DND-41 (cell line): ENCODE results near the gene CCDC138.

Experiments used
- ATAC-seq: fragments of 200-7000 bp; cut with Tn5 transposase; 3 replicates; pipeline ENCODE4 v1.9.1; 2021; ENCODE audit warnings: low read depth; ENCODE audit not compliant: insufficient read depth
- DNase-seq: peaks from one replicate; pipeline ENCODE4 v3.0.0-alpha.2; 2020
- H2AFZ ChIP-seq: 2 replicates; pipeline ENCODE4 v1.6.0; 2012; ENCODE audit warnings: low read depth, low read length
- H3K27ac ChIP-seq: 2 replicates; pipeline ENCODE4 v1.5.1; 2012; ENCODE audit warnings: low read length, inconsistent platforms
- H3K27me3 ChIP-seq: fragments of 200-600 bp; sonication (generic); 2 replicates; pipeline ENCODE4 v1.6.0; 2012; ENCODE audit warnings: low read length, mild to moderate bottlenecking, inconsistent platforms; ENCODE audit not compliant: insufficient read depth, poor library complexity
- H3K36me3 ChIP-seq: 2 replicates; pipeline ENCODE4 v1.5.1; 2012; ENCODE audit warnings: low read length, inconsistent platforms; ENCODE audit not compliant: insufficient read depth
- H3K4me1 ChIP-seq: 2 replicates; pipeline ENCODE4 v1.5.1; 2012; ENCODE audit warnings: mild to moderate bottlenecking, low read length; ENCODE audit not compliant: insufficient read depth
- H3K4me2 ChIP-seq: 2 replicates; pipeline ENCODE4 v1.6.0; 2012; ENCODE audit warnings: mild to moderate bottlenecking, moderate library complexity, low read length, inconsistent platforms; ENCODE audit not compliant: insufficient read depth
- H3K4me3 ChIP-seq, 2 experiments: fragments of 200-600 bp in 1 of 2; shearing (Covaris generic) in 1 of 2; 2 replicates each; pipeline ENCODE4 v1.5.1; 2012 to 2016; ENCODE audit warnings: inconsistent platforms in 2 of 2, low read length in 2 of 2, mild to moderate bottlenecking in 2 of 2, low read depth in 1 of 2, moderate library complexity in 1 of 2
- H3K79me2 ChIP-seq: 2 replicates; pipeline ENCODE4 v1.6.0; 2012; ENCODE audit warnings: low read length, inconsistent platforms; ENCODE audit not compliant: insufficient read depth
- H3K9ac ChIP-seq: 2 replicates; pipeline ENCODE4 v1.6.0; 2012; ENCODE audit warnings: low read depth, mild to moderate bottlenecking, inconsistent platforms, low read length, moderate library complexity
- H3K9me3 ChIP-seq: 2 replicates; pipeline ENCODE4 v1.5.1; 2012; ENCODE audit warnings: low read length, moderate library complexity, mild to moderate bottlenecking, inconsistent platforms; ENCODE audit not compliant: insufficient read depth, severe bottlenecking
- H4K20me1 ChIP-seq: 2 replicates; pipeline ENCODE4 v1.6.0; 2012; ENCODE audit warnings: low read length; ENCODE audit not compliant: insufficient read depth
- CTCF ChIP-seq: IDR thresholded peaks from 2 replicates; pipeline ENCODE4 v1.5.1; 2012; ENCODE audit warnings: borderline replicate concordance, low read length, moderate library complexity, mild to moderate bottlenecking; ENCODE audit not compliant: poor library complexity, severe bottlenecking; ENCODE audit errors: extremely low read depth
- EZH2 ChIP-seq: IDR thresholded peaks from 3 replicates; pipeline ENCODE4 v1.6.1; 2012; ENCODE audit warnings: borderline replicate concordance, low read depth, mild to moderate bottlenecking, moderate library complexity, low read length, inconsistent platforms; ENCODE audit not compliant: severe bottlenecking

CCDC138 gene

GRCh38 chr2:108823286-108823685 is 36.7 kb downstream of the CCDC138 start:
- peaks cover 94% of the 10 kb centered on the region for H3K36me3 ChIP-seq
- no peaks in the 10 kb centered on the region for H3K27me3 ChIP-seq
- TF ChIP-seq EZH2 (no peak), CTCF (no peak)
- peaks cover 5% of the 10 kb centered on the region; the same call in 1 of the 2 replicates for H4K20me1 ChIP-seq
- H3K4me1 ChIP-seq, result no peaks in the 10 kb centered on the region
- H3K9me3 ChIP-seq, result no peaks in the 10 kb centered on the region
- peaks cover 58% of the 10 kb centered on the region for H3K79me2 ChIP-seq
- H3K4me2 ChIP-seq, result no peak overlapping the region
- H3K27ac ChIP-seq, result no peak overlapping the region
- H3K4me3 ChIP-seq, result no peak overlapping the region
- no peak overlapping the region for H3K9ac ChIP-seq
- no peak for DNase-seq
- peak; percentile 30; the same call in 2 of the 3 replicates for ATAC-seq
- no peak overlapping the region for H2AFZ ChIP-seq

DNA sequence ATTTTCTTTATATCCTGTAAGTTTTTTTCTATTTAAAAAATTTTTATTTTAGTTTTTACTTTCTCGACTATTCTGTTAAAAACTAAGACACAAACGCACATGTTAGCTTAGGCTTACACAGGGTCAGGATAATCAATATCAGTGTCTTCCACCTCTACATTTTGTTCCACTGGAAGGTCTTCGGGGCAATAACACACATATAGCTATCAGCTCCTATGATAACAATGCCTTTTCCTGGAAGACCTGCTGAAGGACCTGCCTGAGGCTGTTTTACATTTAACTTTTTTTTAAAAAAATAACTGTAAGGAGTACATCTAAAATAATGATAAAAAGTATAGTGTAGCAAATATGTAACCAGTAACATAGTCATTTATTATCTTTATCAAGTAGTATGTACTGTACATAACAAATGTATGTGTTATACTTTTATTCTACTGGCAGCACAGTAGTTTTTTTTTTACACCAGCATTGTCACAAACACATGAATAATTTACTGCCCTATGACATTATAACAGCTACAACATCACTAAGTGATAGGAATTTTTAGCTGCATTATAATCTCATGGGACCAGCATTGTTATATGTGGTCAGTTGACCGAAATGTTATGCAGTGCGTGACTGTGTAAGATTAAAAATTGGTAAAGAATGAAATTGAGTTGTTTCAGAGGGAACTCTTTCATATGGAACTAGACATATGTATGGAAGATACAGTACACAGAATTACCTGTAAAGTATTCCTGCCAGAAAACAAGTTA is 37.9 kb downstream of the CCDC138 start:
- Histone ChIP-seq H2AFZ (no peak overlapping the region), H3K79me2 (peaks cover 52% of the 10 kb centered on the region), H3K4me3 (no peak overlapping the region), H3K4me2 (no peak overlapping the region), H4K20me1 (peaks cover under 1% of the 10 kb centered on the region; the same call in 1 of the 2 replicates), H3K27me3 (no peaks in the 10 kb centered on the region), H3K4me1 (no peaks in the 10 kb centered on the region), H3K36me3 (peaks cover 93% of the 10 kb centered on the region), H3K27ac (no peak overlapping the region), H3K9me3 (no peaks in the 10 kb centered on the region), H3K9ac (no peak overlapping the region)
- TF ChIP-seq CTCF, result no peak
- ATAC-seq (no peak), DNase-seq (no peak)

DNA sequence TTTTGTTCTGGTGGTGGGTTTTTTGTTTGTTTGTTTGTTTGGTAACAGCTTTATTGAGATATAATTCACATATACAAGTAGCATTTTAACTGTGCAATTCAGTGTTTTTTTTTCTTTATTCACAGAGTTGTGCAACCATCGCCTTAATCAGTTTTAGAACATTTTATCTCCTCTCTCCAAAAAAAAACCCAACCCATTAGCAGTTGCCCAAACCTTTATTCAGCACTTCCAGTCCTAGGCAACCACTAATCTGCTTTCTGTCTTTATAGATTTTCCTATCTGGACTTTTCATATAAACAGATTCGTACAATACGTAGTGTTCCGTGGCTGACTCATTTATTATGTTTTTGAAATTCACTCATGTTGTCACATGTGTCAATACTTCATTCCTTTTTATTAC is 38.7 kb downstream of the CCDC138 start:
- H3K36me3 ChIP-seq, result peaks cover 92% of the 10 kb centered on the region
- TF ChIP-seq EZH2, result no peak
- no peak for TF ChIP-seq CTCF
- H3K9ac ChIP-seq, result no peak overlapping the region
- H3K27me3 ChIP-seq, result no peaks in the 10 kb centered on the region
- H4K20me1 ChIP-seq, result no peaks in the 10 kb centered on the region
- H2AFZ ChIP-seq, result no peak overlapping the region
- H3K9me3 ChIP-seq, result no peaks in the 10 kb centered on the region
- no peak overlapping the region for H3K4me2 ChIP-seq
- no peak overlapping the region for H3K4me3 ChIP-seq
- DNase-seq (no peak), ATAC-seq (no peak)
- peaks cover 51% of the 10 kb centered on the region for H3K79me2 ChIP-seq
- no peak overlapping the region for H3K27ac ChIP-seq
- H3K4me1 ChIP-seq, result no peaks in the 10 kb centered on the region
